ENCODE results near the gene RHOD.

GRCh38 chr11:67027943-67028542, 28.6 kb upstream of the RHOD start:
- no peak for TF ChIP-seq CTCF (IDR thresholded peaks at IDR 0.05)
- TF ChIP-seq POLR2A (IDR thresholded peaks at IDR 0.05): no peak
